NCI-H526 treated with DMSO at 0.1 percent for 48 hours (cell line): ENCODE data around the gene KCNG2.

Experiments used
- DNase-seq: peaks from one replicate; lab custom pipeline; 2025; lab: John Stamatoyannopoulos, UW

KCNG2 gene

GRCh38 chr18:79912409-79912991, 114.8 kb downstream of the KCNG2 start:
- DNase-seq = no peak

DNA sequence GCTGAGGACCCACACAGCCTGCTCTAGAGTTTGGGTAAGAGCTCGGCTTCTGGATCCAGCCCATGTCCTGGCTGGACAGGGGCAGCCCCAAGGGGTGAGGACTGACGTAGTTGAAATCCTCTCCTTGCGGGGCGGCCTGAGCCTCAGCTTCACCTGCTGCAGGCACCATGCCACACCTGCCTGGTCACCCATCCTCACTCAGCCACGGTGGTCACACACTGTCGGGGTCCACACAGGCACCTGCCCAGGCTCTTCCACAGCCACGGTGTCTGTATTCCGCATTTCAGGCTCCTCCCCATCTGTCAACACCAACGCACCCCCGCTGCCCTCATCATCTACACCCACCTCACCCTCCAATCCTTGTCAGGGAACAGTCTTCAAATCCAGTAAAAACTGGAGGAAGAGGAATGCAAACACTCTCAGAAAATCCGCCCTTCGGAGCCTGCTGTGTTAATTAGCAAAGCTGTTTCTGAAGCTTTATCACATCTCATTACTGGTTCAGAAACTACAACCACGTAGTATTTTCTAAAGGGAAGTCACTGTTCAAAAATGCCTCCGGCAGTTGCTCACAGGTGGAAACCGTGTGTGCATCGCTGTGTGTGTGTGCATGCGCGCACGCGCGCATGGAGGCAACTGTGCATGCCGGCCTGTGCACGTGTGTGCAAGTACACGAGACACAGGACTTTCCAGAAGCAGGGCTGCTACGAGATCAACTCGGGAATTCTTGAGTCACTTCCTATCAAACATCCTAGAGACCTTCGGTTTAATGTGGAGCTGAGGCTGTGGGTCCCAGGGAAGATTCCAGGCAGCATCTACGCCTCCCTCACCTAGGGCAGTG, 115.5 kb downstream of the KCNG2 start:
- no peak for DNase-seq

- DNase-seq = no peak
Measured at GRCh38 chr18:79914614-79915160, 116.9 kb downstream of the KCNG2 start.

DNA sequence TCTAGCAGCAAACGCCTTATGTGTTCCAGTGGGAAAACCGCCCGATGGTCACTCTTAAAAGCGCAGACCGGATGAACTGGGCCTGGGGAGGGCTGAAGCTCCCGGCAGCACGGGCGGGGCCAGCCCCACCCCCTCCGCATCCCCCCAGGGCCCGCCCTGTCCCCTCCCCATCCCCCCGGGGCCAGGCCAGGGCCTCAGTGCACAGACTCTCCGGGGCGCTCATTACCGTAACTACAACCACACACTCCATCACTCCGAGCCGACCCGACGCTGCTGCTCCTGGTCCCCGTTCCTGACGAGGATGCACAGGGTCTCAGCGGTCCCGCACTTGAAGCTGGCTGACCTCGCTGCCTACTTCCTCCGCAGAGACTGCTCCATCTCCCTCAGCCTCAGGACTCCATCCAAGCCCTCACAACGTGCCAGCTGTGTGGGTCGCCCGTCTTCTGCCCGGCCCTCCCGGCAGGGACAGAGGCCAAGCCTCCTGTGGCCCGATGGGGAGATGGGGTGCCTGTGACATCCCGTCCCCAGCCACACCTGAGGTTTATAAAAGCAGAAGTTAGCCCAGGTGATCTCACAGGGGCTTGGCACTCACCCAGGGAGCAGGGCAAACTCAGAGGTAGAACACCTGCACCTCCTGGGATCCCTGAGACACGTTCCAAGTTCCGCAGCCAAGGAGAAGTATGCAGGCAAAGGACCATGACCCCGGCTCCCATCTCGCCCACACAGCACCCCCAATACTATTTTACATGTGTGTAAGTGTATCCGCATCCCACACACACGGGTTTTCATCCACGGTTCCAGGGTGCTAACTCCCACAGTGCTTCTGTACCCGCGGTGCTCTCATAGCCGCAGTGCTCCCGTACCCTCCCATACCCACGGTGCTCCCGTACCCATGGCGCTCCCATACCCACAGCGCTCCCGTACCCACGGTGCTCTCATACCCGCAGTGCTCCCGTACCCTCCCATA, 117.7 kb downstream of the KCNG2 start:
- DNase-seq = no peak

- DNase-seq = no peak
Measured at GRCh38 chr18:79916128-79916494, 118.4 kb downstream of the KCNG2 start.

- no peak for DNase-seq
Measured at GRCh38 chr18:79916546-79917168, 118.9 kb downstream of the KCNG2 start.

DNA sequence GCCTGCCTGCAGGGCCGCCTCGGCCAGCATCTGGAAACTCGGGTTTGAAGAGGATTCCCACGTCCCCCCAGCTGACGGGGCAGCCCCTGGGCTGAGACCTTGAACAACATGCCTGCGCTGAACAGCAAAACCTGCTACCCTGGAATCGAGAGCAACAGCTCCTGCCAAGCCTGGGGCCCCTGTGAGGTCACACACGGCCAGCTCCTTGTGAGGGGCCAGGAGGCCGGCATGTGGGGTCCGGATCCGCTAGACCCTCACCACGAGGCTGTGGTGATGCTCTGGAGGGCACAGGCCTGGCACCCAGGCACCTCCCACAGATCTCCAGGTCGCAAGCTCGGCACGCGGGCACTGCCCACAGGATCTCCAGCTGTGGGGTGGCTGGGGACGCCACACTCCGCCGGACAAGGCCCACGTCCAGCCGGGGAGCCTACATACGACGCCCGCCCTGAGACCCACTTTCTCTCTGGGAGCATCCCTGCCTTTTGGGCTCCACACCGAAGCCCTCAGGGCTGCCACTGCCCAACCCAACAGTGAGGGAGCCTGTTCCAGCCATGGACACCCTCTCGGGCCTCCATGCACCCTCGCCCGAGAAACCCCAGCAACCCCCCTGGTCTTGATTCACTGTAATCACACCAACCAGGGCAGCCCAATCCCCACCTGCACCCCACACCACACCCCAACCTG, 119.6 kb downstream of the KCNG2 start:
- no peak for DNase-seq

- DNase-seq = no peak
Measured at GRCh38 chr18:79917853-79918614, 120.3 kb downstream of the KCNG2 start.

DNA sequence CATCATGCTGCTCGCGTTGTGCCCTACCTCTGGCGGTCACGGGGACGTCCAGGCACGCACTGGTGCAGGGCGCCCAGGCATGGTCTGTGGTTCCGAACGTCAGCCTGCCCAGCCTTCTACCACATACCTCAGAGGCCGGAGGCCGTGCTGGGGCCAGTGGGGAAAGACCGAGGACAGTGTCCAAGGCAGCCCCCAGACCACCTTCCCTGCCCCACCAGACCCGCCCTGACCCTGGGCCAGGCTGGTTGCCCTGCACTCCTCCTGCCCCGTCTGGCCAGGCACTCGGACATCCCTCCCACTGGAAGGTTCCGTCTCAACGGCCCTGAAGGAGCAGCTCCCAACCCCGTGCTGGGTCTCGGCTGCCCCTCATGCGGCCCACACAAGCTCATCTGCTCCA, 120.9 kb downstream of the KCNG2 start:
- no peak for DNase-seq

DNA sequence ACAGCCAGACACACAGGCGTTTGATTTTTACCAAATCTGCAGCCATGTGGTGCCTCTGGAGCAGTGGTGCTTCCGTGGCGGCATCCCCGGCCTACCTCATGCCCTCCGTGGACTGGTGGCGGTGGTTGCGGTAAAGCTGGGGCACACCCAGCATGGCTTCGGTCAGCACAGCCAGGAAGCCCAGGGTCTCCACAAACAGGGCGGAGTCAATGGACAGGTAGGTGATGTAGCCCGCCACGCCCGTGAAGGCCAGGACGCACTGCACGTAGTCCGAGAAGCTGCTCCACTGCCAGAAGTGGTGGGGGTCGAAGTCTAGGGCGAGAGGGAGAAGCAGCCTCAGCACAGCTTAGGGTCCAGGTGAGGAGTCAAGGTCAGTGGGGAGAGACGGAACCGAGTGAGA, 121.4 kb downstream of the KCNG2 start:
- DNase-seq = no peak

DNA sequence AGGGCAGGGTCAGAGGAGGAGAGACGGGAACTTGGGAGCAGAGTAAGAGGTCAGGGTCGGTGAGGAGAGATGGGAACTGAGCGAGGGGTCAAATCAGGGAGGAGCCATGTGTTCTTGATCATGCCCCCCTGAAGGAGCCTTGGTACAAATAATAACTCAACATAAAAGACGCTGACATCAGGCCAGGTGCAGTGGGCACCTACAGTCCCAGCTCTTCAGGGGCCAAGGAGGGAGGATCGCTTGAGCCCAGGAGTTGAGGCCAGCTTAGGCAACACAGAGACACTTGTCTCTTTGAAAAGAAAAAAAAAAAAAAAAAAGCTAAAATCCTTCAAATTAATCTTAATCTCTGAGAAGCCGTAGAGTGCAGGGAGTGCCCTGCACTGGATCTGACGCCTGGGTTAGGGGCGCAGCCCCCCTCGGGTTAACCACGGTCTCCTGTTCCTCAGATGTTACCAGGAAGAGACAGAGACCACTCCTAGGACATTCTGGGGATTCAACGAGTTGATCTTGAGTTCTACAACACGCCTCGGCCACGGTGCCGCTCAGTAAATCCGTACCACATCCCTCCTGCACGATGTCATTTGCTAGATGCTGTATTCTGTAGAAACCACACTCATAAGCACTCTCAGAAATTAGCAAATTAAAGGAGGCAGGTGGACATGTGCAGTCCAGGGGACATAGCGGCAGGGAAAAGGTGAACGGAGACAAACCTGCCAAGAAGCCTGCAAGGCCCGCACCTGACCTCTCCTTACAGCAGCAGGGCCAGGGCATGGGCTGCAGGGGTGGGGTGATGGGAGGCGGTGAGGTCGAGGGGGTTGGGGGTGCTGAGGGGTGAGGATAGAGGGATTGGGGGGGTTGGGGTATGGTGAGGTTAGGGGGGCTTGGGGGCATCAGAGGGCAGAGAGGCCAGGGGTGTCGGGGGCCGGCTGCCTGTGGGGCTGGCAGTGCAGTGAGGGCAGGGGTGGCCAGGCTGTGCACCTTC, 124.5 kb downstream of the KCNG2 start:
- DNase-seq = no peak

GRCh38 chr18:79922971-79923411, 125.3 kb downstream of the KCNG2 start:
- DNase-seq = no peak

DNA sequence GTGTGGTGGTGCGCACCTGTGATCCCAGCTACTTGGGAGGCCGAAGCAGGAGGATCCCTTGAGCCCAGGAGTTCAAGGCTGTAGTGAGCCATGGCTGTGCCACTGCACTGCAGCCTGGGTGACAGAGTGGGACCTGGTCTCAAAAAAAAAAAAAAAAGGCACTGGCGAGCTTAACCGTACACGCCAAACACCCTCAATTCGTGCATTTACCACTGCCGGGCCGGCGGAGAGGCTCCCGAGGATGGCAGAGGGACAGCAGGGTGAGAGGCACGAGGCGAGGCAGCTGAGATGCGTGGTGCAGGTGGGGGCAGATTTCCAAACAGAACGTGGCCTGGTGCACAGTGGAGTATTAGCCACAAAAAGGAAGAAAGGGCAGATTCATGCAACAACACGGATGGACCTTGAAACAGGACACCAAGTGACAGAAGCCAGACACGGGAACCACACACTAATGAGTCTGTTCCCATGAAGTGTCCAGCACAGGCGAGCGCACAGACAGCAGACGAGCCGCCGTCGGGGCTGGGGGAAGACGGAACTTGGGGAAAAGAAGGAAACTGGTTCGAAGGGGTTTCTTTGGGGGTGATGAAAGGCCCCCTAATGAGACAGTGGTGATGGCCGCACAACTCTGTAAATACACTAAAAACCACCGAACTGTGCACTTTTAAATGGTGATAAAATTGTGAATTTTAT, 126.3 kb downstream of the KCNG2 start:
- DNase-seq = no peak

DNA sequence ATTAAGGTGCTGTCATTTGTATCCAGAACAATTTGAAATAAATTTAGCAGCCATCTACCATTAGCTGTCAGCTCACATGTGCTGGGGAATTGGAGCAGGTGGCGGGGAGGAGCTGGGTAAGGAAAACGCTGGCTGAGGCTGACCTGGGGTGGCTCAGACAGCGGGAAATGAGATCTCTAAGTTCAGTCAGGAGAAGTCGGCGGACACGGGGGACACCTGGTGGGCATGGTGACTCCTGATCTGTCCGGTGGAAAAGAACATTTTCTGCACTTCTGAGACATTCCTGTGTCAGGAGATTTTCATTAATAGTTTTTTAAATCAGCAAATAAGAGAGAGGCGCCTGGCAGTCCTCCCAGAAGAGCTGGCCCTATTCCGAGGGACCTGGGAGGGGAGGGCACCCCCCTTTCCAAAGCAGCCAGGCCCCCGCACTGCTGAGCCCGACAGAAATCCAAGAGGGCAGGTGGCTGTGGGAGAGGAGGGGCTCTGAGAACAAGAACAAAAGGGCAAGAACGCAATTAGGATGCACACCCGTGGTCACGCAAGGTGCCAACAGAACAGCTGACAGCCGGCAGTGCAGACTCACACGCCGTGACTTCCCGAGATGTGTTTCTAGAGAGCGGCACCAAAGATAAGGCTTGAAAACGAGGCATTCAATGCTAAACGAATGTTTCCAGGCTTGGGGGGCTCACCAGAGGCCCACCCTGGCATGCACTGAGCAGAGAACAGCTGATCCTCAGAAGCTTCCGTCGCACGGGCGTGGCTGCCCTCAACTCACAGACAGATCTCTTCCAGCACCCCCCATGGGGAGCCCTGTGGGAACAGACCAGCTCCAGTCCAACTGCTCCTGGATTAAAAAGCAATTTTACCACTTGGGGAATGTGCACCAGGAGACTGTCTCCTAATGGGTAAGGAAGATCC, 127.3 kb downstream of the KCNG2 start:
- DNase-seq = no peak

- DNase-seq = no peak
Measured at GRCh38 chr18:79926306-79926705, 128.6 kb downstream of the KCNG2 start.

DNA sequence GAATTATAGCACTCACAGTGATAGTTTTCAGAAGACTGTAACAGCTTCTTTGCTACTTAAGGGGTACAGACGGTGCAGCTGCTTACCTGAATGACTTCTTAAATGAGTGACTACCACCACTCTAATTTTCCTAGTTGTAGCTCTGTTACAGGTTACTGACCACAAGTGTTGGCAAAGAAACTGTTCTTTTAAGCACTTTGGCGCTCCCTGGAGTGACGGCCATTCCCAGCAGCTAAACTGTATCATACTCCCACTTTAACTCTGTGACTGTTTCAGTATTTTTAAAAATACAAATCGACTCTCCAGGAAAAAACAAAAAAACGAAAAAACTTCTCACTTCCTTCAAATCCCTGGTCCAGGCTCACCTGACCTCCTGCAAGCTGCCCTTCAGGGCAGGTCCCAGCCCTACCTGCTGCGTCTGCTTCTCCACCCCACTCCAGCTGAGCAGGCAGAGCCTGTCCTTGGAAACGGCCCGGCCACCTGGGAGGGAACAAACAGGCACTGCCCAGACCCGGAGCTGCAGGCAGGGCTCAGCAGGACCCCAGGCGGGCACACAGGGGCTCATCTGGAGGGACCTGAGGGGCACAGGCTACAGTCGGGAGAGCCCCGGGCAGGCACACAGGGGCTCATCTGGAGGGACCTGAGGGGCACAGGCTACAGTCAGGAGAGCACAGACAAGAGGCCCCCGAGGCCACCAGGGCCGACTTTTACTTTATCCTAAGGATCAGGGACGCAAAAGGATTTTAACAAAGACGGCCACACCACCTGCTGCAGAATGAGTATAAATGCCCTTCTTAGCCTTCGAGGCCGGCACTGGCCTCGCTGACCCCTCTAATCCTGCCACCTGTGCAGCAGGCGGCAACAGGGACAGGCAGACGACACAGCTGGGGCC, 129.2 kb downstream of the KCNG2 start:
- no peak for DNase-seq
